AG09309 (cell line): ENCODE results near the gene ARPC4.

Source experiments
- DNase-seq: peaks from one replicate; pipeline ENCODE4 v3.0.0-alpha.2; 2010; ENCODE audit warnings: low read depth
- H3K4me3 ChIP-seq: 2 replicates; pipeline ENCODE4 v1.5.1; 2011; ENCODE audit warnings: mild to moderate bottlenecking, low read depth, low read length, moderate library complexity; ENCODE audit not compliant: control insufficient read depth
- TF ChIP-seq, protein P1 (sequence below): IDR thresholded peaks from 2 replicates; pipeline ENCODE4 v1.5.1; 2011; ENCODE audit warnings: mild to moderate bottlenecking, low read depth, low read length, inconsistent platforms; ENCODE audit not compliant: insufficient read depth, control insufficient read depth; ENCODE audit errors: missing control alignments

Gene ARPC4

DNA sequence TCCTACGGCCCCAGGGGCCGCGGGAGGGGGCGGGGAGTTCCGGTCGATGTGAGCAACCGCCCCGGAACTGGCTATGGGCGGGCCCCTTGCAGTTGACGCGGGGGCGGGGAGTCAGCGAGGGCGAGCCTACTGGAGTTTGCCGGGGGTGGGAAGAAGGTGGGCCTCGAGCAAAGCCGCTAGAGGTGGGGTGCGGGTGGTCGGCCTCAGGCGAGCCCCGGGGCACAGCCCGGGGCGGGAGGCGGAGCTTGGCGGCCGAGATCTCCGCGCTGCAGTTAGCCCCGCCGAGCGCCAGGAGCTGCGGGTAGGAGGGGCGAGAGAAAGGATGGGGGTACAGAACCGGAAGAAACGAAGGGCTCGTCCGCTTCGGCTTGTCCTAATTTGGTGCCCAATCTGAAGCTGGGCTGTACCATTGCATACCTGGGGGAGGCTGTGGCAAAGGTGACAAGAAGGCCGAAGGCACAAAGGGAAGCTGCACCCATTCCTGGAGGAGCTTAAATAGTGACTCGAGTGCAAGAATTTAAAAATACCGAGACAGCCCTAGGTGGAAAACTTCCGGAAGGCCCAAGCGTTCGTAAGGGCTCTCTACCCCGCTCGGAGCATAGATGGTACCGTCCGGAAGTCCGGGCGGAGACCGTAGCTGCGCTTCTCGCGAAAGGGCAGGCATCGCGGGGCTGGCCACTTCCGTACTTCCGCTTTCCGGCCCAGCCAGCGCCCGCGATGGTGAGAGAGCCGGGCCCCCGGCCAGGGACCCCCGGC lies at the start of gene ARPC4, which contains the start of gene TADA3:
Gene ARPC4, plus strand, starts transcription at position 678 of the 756 bp plus-strand sequence. Its CDS starts 40 bp downstream, at position 718.
Gene TADA3, minus strand, starts transcription at position 69 of the 756 bp plus-strand sequence. CDS start 1,007 bp downstream, outside the sequence.
- TF ChIP-seq, protein P1, sequence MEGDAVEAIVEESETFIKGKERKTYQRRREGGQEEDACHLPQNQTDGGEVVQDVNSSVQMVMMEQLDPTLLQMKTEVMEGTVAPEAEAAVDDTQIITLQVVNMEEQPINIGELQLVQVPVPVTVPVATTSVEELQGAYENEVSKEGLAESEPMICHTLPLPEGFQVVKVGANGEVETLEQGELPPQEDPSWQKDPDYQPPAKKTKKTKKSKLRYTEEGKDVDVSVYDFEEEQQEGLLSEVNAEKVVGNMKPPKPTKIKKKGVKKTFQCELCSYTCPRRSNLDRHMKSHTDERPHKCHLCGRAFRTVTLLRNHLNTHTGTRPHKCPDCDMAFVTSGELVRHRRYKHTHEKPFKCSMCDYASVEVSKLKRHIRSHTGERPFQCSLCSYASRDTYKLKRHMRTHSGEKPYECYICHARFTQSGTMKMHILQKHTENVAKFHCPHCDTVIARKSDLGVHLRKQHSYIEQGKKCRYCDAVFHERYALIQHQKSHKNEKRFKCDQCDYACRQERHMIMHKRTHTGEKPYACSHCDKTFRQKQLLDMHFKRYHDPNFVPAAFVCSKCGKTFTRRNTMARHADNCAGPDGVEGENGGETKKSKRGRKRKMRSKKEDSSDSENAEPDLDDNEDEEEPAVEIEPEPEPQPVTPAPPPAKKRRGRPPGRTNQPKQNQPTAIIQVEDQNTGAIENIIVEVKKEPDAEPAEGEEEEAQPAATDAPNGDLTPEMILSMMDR, result no peak
- DNase-seq, result peak; percentile 91
- H3K4me3 ChIP-seq, result peak within 1 kb of the TSS; percentile 93

- no peak overlapping the region for H3K4me3 ChIP-seq
- DNase-seq, result no peak
- TF ChIP-seq, protein P1, result no peak
Observed at GRCh38 chr3:9743548-9743947, 49.3 kb upstream of the ARPC4 start.

GRCh38 chr3:9744162-9744561 lies 48.7 kb upstream of the ARPC4 start:
- no peak overlapping the region for H3K4me3 ChIP-seq
- DNase-seq, result no peak
- TF ChIP-seq, protein P1, result no peak

DNA sequence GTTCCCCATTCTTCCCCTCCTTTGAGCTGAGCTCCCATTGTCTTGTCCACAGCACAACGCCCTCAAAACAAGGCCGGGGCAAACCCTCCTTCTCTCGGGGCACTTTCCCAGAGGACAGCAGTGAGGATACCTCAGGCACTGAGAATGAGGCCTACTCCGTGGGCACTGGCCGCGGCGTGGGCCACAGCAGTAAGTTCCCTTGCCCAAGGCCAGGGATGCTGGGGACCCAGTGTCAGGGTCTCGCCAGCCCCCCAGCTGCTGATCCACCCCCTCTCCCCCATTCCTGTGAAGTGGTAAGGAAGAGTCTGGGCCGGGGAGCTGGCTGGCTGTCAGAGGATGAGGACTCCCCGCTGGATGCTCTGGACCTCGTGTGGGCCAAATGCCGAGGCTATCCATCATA lies 47.4 kb upstream of the ARPC4 start:
- DNase-seq, result no peak
- no peak overlapping the region for H3K4me3 ChIP-seq

GRCh38 chr3:9746330-9746729 lies 46.6 kb upstream of the ARPC4 start:
- TF ChIP-seq, protein P1, result no peak
- no peak overlapping the region for H3K4me3 ChIP-seq
- peak; percentile 50 for DNase-seq

More for the DNA sequence above, 47.4 kb upstream of the ARPC4 start:
- TF ChIP-seq, protein P1, result no peak

DNA sequence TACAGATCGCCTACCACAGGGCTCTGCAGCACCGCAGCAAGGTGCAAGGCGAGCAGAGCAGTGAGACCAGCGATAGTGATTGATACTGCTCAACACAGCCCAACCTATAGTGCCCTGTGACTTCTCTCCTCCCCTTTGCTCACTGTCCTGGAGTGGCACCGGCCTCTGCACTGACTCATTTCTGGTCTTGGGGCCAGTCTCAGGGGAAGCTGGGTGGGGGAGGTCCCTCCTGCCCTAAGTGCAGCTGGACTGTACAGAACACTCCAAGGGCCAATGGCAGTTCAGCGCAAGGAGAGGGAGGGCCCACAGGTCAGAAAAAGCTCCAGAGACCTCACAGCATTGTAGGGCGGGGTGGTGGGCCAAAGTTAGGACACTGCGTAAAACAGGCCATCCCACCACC lies 45.6 kb upstream of the ARPC4 start:
- DNase-seq, result no peak
- no peak overlapping the region for H3K4me3 ChIP-seq
- TF ChIP-seq, protein P1, result no peak
